NCI-H82 treated with DMSO at 0.1 percent for 48 hours (cell line): ENCODE data around the gene MYMX.

Source experiments
- DNase-seq: peaks from one replicate; lab custom pipeline; 2025; ENCODE audit not compliant: unreplicated experiment; lab: John Stamatoyannopoulos, UW

Gene MYMX

DNA sequence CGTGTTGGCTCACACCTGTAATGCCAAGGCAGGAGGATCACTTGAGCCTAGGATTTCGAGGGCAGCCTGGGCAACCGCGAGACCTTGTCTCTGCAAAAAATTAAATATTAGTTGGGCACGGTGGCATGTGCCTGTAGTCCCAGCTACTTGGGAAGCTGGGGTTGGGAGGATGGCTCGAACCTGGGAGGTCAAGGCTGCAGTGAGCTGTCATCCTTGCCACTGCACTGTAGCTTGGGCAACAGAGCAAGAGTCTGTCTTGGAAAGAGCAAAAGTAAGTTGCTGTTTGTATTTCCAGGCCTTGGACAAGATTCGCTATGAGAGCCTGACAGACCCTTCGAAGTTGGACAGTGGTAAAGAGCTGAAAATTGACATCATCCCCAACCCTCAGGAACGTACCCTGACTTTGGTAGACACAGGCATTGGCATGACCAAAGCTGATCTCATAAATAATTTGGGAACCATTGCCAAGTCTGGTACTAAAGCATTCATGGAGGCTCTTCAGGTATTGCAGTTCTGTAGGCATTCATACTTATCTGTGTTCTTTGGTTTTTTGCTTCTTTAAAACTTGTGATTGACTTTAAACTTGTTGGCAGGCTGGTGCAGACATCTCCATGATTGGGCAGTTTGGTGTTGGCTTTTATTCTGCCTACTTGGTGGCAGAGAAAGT is 32.5 kb downstream of the MYMX start:
- no peak for DNase-seq

GRCh38 chr6:44250067-44250717 is 33.5 kb downstream of the MYMX start:
- no peak for DNase-seq

DNA sequence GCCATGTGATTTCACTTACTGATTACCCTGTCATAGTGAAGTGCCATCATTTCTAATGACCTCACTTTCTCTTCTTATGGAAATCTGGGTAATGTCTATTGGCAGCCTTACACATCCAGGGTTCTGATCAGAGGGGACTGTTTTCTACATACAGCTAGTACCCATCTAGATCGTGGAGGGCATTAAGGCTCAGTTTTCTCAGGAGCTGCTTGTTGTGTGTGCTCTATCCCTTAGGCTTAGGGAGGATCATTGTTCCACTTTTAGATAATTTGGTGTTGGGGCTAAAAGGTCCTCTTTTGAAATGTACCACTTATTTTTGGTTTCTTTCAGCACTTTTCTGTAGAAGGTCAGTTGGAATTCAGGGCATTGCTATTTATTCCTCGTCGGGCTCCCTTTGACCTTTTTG is 34.0 kb downstream of the MYMX start:
- no peak for DNase-seq

- DNase-seq = no peak
Measured at GRCh38 chr6:44251576-44252524, 35.1 kb downstream of the MYMX start.

GRCh38 chr6:44253307-44254101 is 36.8 kb downstream of the MYMX start:
- DNase-seq = peak; percentile 29

DNA sequence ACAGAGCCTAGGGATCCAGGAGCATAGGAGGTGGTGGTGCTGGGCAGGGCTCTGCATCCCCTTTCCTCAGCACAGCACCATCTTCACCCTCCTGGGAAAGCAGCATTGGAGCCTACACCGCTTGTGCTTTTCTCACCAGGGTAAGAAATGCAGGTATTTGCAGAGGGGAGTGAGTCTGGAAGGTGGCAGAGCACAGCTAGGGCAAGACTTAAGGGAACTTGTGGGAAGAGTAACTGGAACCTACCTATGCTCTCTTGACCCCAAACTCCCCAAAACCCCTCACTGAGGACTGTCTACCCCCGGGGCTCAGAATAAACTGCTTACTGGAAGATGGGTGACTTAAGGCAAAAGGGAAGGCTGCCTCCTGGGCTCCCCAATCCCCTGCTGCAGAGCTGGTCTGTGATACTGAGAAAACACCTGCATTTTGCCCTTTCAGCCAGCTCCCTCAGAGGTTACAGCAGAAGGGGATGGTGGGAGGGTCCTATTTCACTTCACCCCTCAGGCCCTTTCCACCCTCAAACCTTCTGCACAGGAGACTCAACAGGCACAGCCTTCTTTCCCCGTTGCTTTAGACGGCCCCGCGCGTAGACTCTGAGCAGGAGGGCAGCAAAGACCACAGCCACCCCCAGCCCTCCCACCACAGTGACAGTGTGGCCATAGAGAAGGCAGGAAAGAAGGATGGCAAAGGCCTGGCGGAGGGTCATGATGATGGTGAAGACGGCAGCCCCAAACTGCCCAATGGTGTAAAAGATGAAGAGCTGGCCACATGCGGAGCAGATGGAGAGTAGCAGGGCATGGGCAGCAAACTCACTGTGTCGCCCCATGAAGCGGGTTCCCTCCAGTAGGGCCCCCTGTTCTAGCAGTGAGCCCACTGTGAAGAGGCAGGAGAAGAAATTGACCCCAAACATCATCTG is 37.7 kb downstream of the MYMX start:
- DNase-seq = no peak

- no peak for DNase-seq
Measured at GRCh38 chr6:44255105-44255808, 38.5 kb downstream of the MYMX start.

- no peak for DNase-seq
Measured at GRCh38 chr6:44255871-44256774, 39.4 kb downstream of the MYMX start.

- no peak for DNase-seq
Measured at GRCh38 chr6:44256775-44257024, 40.0 kb downstream of the MYMX start.

GRCh38 chr6:44257025-44257752 is 40.5 kb downstream of the MYMX start, which contains the start of gene SLC35B2:
Gene SLC35B2, minus strand, starts transcription at chr6:44257528. Its CDS starts 118 bp downstream, at chr6:44257410.
- peak; percentile 35 for DNase-seq

GRCh38 chr6:44257753-44258324 is 41.1 kb downstream of the MYMX start:
- no peak for DNase-seq

GRCh38 chr6:44258325-44258863 is 41.7 kb downstream of the MYMX start:
- no peak for DNase-seq

DNA sequence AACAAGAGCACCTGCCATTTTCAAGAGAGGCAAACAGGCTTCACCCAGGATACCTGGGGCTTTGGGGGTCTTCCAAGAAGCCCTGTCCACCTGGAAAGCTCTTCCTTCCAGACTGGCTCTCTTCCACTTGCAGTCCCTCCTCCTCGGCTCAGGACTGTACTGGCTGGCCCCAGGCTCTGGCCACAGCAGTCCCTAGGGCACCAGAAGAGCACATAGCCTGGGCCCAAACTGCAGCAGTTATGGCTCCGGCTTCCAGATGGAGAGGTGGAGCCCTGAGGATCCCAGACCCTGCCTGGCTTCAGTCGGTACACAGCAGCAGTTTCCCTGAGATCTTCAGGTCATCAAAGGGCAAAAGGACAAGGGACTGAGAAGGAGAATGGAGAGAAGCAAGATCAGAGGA is 42.2 kb downstream of the MYMX start:
- DNase-seq = no peak

DNA sequence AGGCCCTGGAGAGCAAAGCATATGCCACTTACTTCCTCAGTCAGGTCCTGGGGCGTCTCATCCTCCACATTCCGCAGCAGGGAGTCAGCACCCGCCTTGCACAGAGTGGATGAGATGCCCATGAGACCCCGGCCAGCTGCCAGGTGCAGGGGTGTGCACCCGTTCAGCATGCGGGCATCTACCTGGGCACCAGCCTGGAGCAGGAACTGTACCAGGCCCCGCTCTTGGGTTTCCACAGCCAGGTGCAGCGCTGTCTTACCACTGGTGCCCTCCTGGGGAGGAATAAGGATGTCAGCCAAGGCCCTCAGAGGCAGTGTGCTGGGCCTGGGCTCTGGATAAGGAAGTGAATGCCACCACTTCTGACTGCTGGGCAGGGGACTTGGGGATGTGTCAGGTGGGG is 43.3 kb downstream of the MYMX start:
- no peak for DNase-seq

- no peak for DNase-seq
Measured at GRCh38 chr6:44260451-44261297, 43.9 kb downstream of the MYMX start.

DNA sequence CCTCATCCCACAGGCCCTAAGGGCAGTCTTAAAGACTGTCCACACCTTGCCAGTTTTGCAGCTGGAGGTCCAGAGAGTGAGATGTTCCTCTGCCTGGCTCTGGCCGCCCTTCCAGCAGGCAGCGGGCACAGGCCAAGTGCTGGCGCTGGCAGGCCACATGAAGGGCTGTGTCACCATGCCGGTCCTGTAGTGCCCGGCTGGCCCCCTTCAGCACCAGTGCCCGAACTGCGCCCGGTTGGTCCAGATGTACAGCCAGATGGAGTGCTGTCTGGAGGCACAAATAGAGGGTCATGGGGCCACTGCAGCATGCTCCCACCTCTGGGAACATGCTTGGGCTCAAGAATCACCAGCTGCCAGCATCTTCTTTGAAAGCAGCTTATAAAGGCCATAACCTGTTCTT is 44.9 kb downstream of the MYMX start:
- no peak for DNase-seq
